HL-60 (cell line): ENCODE data around the gene TNFRSF1B.

ENCODE experiments used
- DNase-seq, 2 experiments: peaks; one replicate each; pipeline ENCODE4 v3.0.0-alpha.2; 2010 to 2020; ENCODE audit warnings: low read depth in 1 of 2, low spot score in 1 of 2
- H3K27ac ChIP-seq: fragments of 250-450 bp; sonication (Bioruptor Pico); replicated peaks from 2 replicates; pipeline ENCODE4 v1.5.1; 2020; ENCODE audit warnings: mild to moderate bottlenecking, moderate library complexity
- H3K27me3 ChIP-seq: fragments of 250-450 bp; sonication (Bioruptor Pico); 2 replicates; pipeline ENCODE4 v1.5.1; 2021; ENCODE audit warnings: mild to moderate bottlenecking, moderate library complexity; ENCODE audit not compliant: insufficient read depth, poor library complexity, severe bottlenecking
- H3K4me3 ChIP-seq: replicated peaks from 2 replicates; pipeline ENCODE4 v1.5.1; 2011; ENCODE audit warnings: mild to moderate bottlenecking, control low read depth, low read length; ENCODE audit not compliant: insufficient read depth
- CTCF ChIP-seq: IDR thresholded peaks from one replicate; pipeline ENCODE4 v1.5.1; 2011; ENCODE audit warnings: low read length, control low read depth, inconsistent platforms; ENCODE audit not compliant: insufficient read depth
- GABPA ChIP-seq: IDR thresholded peaks from 2 replicates; pipeline ENCODE4 v1.6.1; 2012; ENCODE audit warnings: low read depth
- POLR2AphosphoS5 ChIP-seq: IDR thresholded peaks from 2 replicates; pipeline ENCODE4 v1.6.1; 2012; ENCODE audit warnings: low read depth
- REST ChIP-seq: IDR thresholded peaks from 2 replicates; pipeline ENCODE4 v1.6.1; 2012; ENCODE audit warnings: low read depth; ENCODE audit not compliant: insufficient replicate concordance
- SPI1 ChIP-seq: IDR thresholded peaks from 2 replicates; pipeline ENCODE4 v1.6.1; 2012; ENCODE audit warnings: low read depth, mild to moderate bottlenecking, borderline replicate concordance

TNFRSF1B gene

GRCh38 chr1:12179676-12180075 lies 12.9 kb downstream of the TNFRSF1B start:
- no peaks in the 10 kb centered on the region for H3K27me3 ChIP-seq
- no peak overlapping the region for H3K4me3 ChIP-seq

GRCh38 chr1:12180315-12180714 lies 13.5 kb downstream of the TNFRSF1B start:
- peak overlapping the region; percentile 81 for H3K27ac ChIP-seq
- H3K27me3 ChIP-seq, result no peaks in the 10 kb centered on the region
- DNase-seq, result peak; percentile 96 to 97
- TF ChIP-seq SPI1, result peak; percentile 21; the same call in 1 of the 2 replicates
- peak; percentile 17 for TF ChIP-seq REST
- no peak for TF ChIP-seq CTCF
- no peak for TF ChIP-seq POLR2AphosphoS5
- TF ChIP-seq GABPA, result peak; percentile 18; the same call in 1 of the 2 replicates
- H3K4me3 ChIP-seq, result no peak overlapping the region

More at GRCh38 chr1:12179676-12180075, 12.9 kb downstream of the TNFRSF1B start:
- TF ChIP-seq REST (no peak), GABPA (no peak), SPI1 (no peak), POLR2AphosphoS5 (no peak), CTCF (no peak)
- H3K27ac ChIP-seq, result peak overlapping the region; percentile 81
- no peak for DNase-seq

GRCh38 chr1:12180903-12181302 lies 14.1 kb downstream of the TNFRSF1B start:
- Histone ChIP-seq H3K4me3 (no peak overlapping the region), H3K27ac (peak overlapping the region; percentile 81), H3K27me3 (no peaks in the 10 kb centered on the region)
- peak in 1 of 2 experiments; percentile 33 for DNase-seq
- TF ChIP-seq POLR2AphosphoS5, result no peak
- no peak for TF ChIP-seq GABPA
- TF ChIP-seq CTCF, result no peak
- no peak for TF ChIP-seq REST
